B cell (primary cell): ENCODE measurements around the gene ODF4. TPM values are rescaled to one million over a fixed set of nuclear protein-coding genes. Genes with fewer than 3 reads are reported as not detected.

Experiments used
- ATAC-seq: fragments of 200-7000 bp; cut with Tn5 transposase; one replicate; pipeline ENCODE4 v1.10.0; 2021; ENCODE audit warnings: low read depth, mild to moderate bottlenecking, moderate number of reproducible peaks, moderate library complexity
- CTCF ChIA-PET: fragments of 350-600 bp; sonication (Branson Sonifier 250); formaldehyde crosslinking; loops from one replicate; lab custom pipeline; 2021; ENCODE audit warnings: antibody characterized with exemption, inconsistent platforms; lab: Charles Lee
- POLR2A ChIA-PET: fragments of 350-600 bp; sonication (Branson Sonifier 250); formaldehyde crosslinking; loops from one replicate; lab custom pipeline; 2021; ENCODE audit warnings: antibody characterized with exemption; lab: Charles Lee
- DNase-seq: peaks from one replicate; pipeline ENCODE4 v3.0.0; 2013
- H2AFZ ChIP-seq: 2 replicates; pipeline ENCODE4 v1.6.1; 2012; ENCODE audit warnings: mild to moderate bottlenecking, low read depth, low read length; ENCODE audit not compliant: insufficient read depth, poor library complexity, severe bottlenecking
- H3K27ac ChIP-seq, 2 donors: 1 replicate in 1 of 2; 2 replicates in 1 of 2; pipeline ENCODE4 v1.5.1; 2012 to 2013; ENCODE audit warnings: low read length in 2 of 2, mild to moderate bottlenecking in 2 of 2, moderate library complexity in 1 of 2
- H3K27me3 ChIP-seq, 4 experiments: fragments of 200-600 bp in 1 of 4; sonication (generic) in 1 of 4; replicated peaks in 1 of 4; 1 replicate in 2 of 4; 2 replicates in 2 of 4; pipeline versions ENCODE4 v1.6.1 to v1.7.0; 2013 to 2016; ENCODE audit warnings: low read length in 3 of 4, mild to moderate bottlenecking in 2 of 4, mixed read lengths in 1 of 4, moderate library complexity in 1 of 4; ENCODE audit not compliant: insufficient read depth in 4 of 4, control insufficient read depth in 3 of 4; ENCODE audit errors: control extremely low read depth in 1 of 4
- H3K36me3 ChIP-seq, 2 experiments: replicated peaks in 1 of 2; 1 replicate in 1 of 2; 2 replicates in 1 of 2; pipeline versions ENCODE4 v1.6.1 to v1.7.1; 2013; ENCODE audit warnings: low read length in 1 of 2; ENCODE audit not compliant: insufficient read depth in 2 of 2, control insufficient read depth in 1 of 2; ENCODE audit errors: control extremely low read depth in 1 of 2, extremely low read depth in 1 of 2
- H3K4me1 ChIP-seq, 2 donors: fragments of 200-600 bp in 1 of 2; sonication (generic) in 1 of 2; 1 replicate in 1 of 2; 2 replicates in 1 of 2; pipeline versions ENCODE4 v1.5.1 to v1.6.1; 2013 to 2017; ENCODE audit warnings: low read length in 2 of 2; ENCODE audit not compliant: control insufficient read depth in 2 of 2, insufficient read depth in 2 of 2
- H3K4me2 ChIP-seq: replicated peaks from 2 replicates; pipeline ENCODE3; 2012; ENCODE audit warnings: mild to moderate bottlenecking, low read depth, low read length; ENCODE audit not compliant: poor library complexity, severe bottlenecking
- H3K4me3 ChIP-seq, 5 experiments: fragments of 200-600 bp in 1 of 5; sonication (generic) in 1 of 5; 1 replicate in 3 of 5; 2 replicates in 2 of 5; pipeline versions ENCODE4 v1.5.1 to v1.7.0; 2011 to 2016; ENCODE audit warnings: low read length in 4 of 5, mild to moderate bottlenecking in 4 of 5, low read depth in 2 of 5, control low read depth in 1 of 5, moderate library complexity in 1 of 5; ENCODE audit not compliant: insufficient read depth in 1 of 5; ENCODE audit errors: control extremely low read depth in 1 of 5, extremely low read depth in 1 of 5
- H3K79me2 ChIP-seq: fragments of 200-600 bp; sonication (generic); one replicate; pipeline ENCODE4 v1.6.0; 2016; ENCODE audit warnings: low read length; ENCODE audit not compliant: control insufficient read depth, insufficient read depth
- H3K9ac ChIP-seq: fragments of 200-600 bp; sonication (generic); 2 replicates; pipeline ENCODE4 v1.6.1; 2017; ENCODE audit warnings: mild to moderate bottlenecking, low read length, moderate library complexity
- H3K9me3 ChIP-seq, 3 donors: one replicate each; pipeline versions ENCODE4 v1.6.1 to v1.7.1; 2013; ENCODE audit warnings: low read length in 2 of 3; ENCODE audit not compliant: control insufficient read depth in 2 of 3, insufficient read depth in 1 of 3; ENCODE audit errors: control extremely low read depth in 1 of 3
- H4K20me1 ChIP-seq: 2 replicates; pipeline ENCODE4 v1.6.0; 2012; ENCODE audit warnings: mild to moderate bottlenecking, low read length; ENCODE audit not compliant: insufficient read depth, control insufficient read depth, poor library complexity, severe bottlenecking
- H3K27ac Mint-ChIP-seq: one replicate; pipeline ENCODE4 v1.8.0; 2021; ENCODE audit warnings: mixed read lengths
- H3K27me3 Mint-ChIP-seq: one replicate; pipeline ENCODE4 v1.8.0; 2021; ENCODE audit warnings: mixed read lengths
- H3K4me1 Mint-ChIP-seq: one replicate; pipeline ENCODE4 v1.8.0; 2021; ENCODE audit warnings: mixed read lengths
- H3K4me3 Mint-ChIP-seq: one replicate; pipeline ENCODE4 v1.8.0; 2021; ENCODE audit warnings: mixed read lengths
- H3K9me3 Mint-ChIP-seq: one replicate; pipeline ENCODE4 v1.8.0; 2022; ENCODE audit warnings: mixed read lengths; ENCODE audit not compliant: insufficient read depth
- CTCF ChIP-seq: fragments of 200-600 bp; IDR thresholded peaks from one replicate; pipeline ENCODE4 v1.8.0; 2022; ENCODE audit warnings: antibody characterized with exemption, mild to moderate bottlenecking
- EZH2 ChIP-seq: IDR thresholded peaks from 2 replicates; pipeline ENCODE4 v1.6.1; 2012; ENCODE audit warnings: borderline replicate concordance, low read depth, mild to moderate bottlenecking, moderate library complexity, low read length; ENCODE audit not compliant: insufficient read depth, poor library complexity, severe bottlenecking
- WGBS: methylation state at CpG from one replicate; pipeline ENCODE4 v1.1.5; 2013; ENCODE audit warnings: missing lambda C conversion rate; ENCODE audit not compliant: insufficient coverage; 5-methylcytosine and 5-hydroxymethylcytosine counted together
- intact Hi-C: fragments of 100-400 bp; cut with micrococcal nuclease; formaldehyde crosslinking; loops from one replicate; pipeline ENCODE4 v1.10.0; 2022
- polyA plus RNA-seq: library from polyadenylated mRNA; depleted of rRNA; stranded (reverse); fragments of >200 nt; gene quantifications from 2 replicates; pipeline ENCODE4 v1.2.3, GENCODE V29; 2012
- total RNA-seq, 2 donors: library from RNA; stranded (reverse); fragments of 120-200 nt in 1 of 2; gene quantifications; 1 replicate in 1 of 2; 2 replicates in 1 of 2; pipeline versions ENCODE4 v1.2.3 to v1.2.4, GENCODE V29; 2013 to 2022

Gene ODF4
- total and polyA plus RNA-seq, 2 donors (not counting 1 experiment from before 2014, with no cell fraction given): not detected

DNA sequence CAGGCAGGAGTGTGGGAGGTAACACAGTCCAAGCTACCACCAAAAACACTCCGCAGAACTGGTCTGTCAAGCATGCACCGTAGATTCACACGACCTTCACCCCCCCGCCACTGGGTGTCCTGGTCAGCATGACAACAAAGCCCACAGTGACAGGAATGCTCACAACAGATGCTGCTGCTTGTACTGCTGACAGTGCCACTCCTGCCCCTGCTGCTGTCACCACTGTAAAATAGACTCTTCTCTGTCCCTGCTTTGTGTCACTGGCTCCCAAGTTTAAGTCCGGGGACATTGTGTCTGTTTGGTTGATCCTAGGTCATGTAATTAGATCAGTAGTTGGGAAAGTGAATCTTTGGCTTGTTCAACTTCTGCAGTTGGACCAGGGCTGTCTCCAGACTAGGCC is 7.0 kb upstream of the ODF4 start:
- Histone ChIP-seq H3K4me2 (no peak overlapping the region), H2AFZ (no peak overlapping the region), H3K4me1 (peaks cover 0 to under 1% of the 10 kb centered on the region in 2 donors), H4K20me1 (no peaks in the 10 kb centered on the region), H3K36me3 (no peaks in the 10 kb centered on the region), H3K4me3 (no peak overlapping the region), H3K9me3 (peaks cover 0 to 1% (median 0%) of the 10 kb centered on the region in 3 donors), H3K27ac (no peak overlapping the region), H3K9ac (no peak overlapping the region), H3K27me3 (peaks cover 0 to 16% (median 8%) of the 10 kb centered on the region in 4 experiments), H3K79me2 (no peaks in the 10 kb centered on the region)
- whole genome bisulfite sequencing: 83% methylated on average over 3 of the region's 5 CpGs
- H3K27ac Mint-ChIP-seq: no peak overlapping the region
- H3K4me3 Mint-ChIP-seq: no peak overlapping the region
- ATAC-seq (no peak), DNase-seq (no peak)
- ChIA-PET CTCF (no interaction called here), POLR2A (no interaction called here)
- intact Hi-C loops: no loop called here
- H3K27me3 Mint-ChIP-seq: peaks cover 36% of the 10 kb centered on the region
- no peaks in the 10 kb centered on the region for H3K9me3 Mint-ChIP-seq
- no peak for TF ChIP-seq CTCF
- TF ChIP-seq EZH2: no peak
- H3K4me1 Mint-ChIP-seq: peaks cover 1% of the 10 kb centered on the region

DNA sequence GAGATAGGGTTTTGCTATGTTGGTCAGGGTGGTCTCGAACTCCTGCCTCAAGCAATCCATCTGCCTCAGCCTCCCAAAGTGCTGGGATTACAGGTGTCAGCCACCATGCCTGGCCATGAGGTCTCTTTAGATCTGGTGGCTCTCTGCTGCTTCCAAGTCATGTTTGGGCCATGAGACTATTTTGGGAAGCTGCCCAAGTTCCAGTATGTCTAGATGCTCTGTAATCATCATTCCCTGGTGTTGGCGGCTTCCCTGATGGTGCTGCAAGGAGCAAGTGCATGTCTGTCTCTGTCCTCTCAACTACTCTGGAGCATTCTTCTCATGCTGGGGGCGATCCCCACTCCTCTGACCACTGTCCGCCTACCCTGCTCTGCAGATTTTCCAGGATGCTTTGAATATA is 6.4 kb upstream of the ODF4 start:
- H3K27me3 ChIP-seq: peaks cover 0 to 11% (median 7%) of the 10 kb centered on the region in 4 experiments
- ChIA-PET POLR2A (no interaction called here), CTCF (no interaction called here)
- H3K9ac ChIP-seq: no peak overlapping the region
- no peak overlapping the region for H2AFZ ChIP-seq
- no peak overlapping the region for H3K4me3 Mint-ChIP-seq
- H3K9me3 ChIP-seq: peaks cover 0 to 1% (median 0%) of the 10 kb centered on the region in 3 donors
- no peak overlapping the region for H3K4me2 ChIP-seq
- H3K4me3 ChIP-seq: no peak overlapping the region
- no peaks in the 10 kb centered on the region for H3K9me3 Mint-ChIP-seq
- WGBS: 88% methylated on average over 4 of the region's 4 CpGs
- no peaks in the 10 kb centered on the region for H3K36me3 ChIP-seq
- H3K79me2 ChIP-seq: no peaks in the 10 kb centered on the region
- intact Hi-C loops: no loop called here
- ATAC-seq: no peak
- DNase-seq: no peak
- H3K4me1 ChIP-seq: peaks cover 6% of the 10 kb centered on the region in 2 donors
- H3K27me3 Mint-ChIP-seq: peaks cover 33% of the 10 kb centered on the region
- no peak overlapping the region for H3K27ac Mint-ChIP-seq
- H3K27ac ChIP-seq: no peak overlapping the region
- peaks cover 7% of the 10 kb centered on the region for H3K4me1 Mint-ChIP-seq
- TF ChIP-seq EZH2: no peak
- TF ChIP-seq CTCF: no peak
- H4K20me1 ChIP-seq: no peaks in the 10 kb centered on the region
